Stimulated activated CD4-positive, alpha-beta T cell treated with anti-CD3 and anti-CD28 coated beads, Interleukin-15, amount 100 ng/mL, for 1 hour (primary cell): ENCODE results near the gene CPA1.

Experiments
- DNase-seq, 2 donors: peaks; one replicate each; pipeline ENCODE4 v3.0.0-alpha.2; 2020; ENCODE audit warnings: low read depth in 1 of 2, low spot score in 1 of 2

CPA1 gene

DNA sequence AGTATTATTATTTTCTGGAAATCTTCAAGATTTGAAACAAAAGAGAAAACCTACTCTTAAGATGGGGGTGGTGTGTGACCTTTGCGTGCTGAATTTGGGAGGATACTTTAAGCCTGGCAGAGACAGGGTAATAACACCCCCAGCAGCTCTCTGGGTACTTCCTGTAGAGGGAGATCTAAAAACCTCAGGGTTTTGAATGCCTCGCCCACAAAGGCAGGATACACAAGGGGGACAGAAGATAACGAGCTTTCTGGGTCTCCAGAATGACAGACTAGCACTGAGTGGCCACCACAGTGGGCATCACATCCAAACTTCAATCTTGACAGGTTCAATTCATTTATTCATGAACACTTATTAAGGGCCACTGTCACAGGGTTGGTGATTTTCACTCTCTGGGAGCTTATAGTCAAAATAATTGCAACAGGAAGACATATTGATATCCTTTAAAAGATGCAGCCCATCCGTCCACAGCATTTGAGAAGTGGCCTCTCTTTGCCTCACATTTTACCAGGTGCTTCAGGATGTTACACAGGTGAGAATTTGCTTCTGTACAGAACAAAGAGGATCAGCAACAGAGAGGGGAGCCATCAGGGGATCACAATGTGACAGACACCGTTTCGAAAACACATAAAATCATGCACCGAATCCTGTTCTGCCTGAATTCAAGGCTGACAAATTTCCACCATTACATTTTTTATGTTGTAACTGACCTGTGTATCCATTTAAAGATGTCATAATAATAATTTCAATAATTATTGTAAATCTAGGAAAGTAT lies 14.3 kb downstream of the CPA1 start:
- no peak for DNase-seq

GRCh38 chr7:130395421-130395820 lies 15.1 kb downstream of the CPA1 start:
- no peak for DNase-seq

GRCh38 chr7:130396109-130396508 lies 15.8 kb downstream of the CPA1 start:
- DNase-seq, result no peak

GRCh38 chr7:130397051-130397757 lies 16.9 kb downstream of the CPA1 start:
- DNase-seq, result no peak

DNA sequence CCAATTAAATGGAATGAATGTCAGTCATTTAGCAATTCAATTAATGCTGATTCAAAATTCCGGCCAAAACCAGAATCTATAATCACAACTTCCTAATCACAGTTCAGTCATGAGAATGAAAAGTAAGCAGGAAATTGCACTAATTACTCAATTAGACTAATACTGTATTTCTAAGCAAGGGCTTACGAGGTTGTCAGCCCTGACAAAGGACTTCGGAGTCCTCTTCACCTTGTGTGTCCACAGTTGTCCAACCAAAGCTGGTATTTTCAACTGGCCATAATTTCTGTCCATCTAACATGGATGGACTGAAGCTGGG lies 17.4 kb downstream of the CPA1 start:
- DNase-seq, result no peak

DNA sequence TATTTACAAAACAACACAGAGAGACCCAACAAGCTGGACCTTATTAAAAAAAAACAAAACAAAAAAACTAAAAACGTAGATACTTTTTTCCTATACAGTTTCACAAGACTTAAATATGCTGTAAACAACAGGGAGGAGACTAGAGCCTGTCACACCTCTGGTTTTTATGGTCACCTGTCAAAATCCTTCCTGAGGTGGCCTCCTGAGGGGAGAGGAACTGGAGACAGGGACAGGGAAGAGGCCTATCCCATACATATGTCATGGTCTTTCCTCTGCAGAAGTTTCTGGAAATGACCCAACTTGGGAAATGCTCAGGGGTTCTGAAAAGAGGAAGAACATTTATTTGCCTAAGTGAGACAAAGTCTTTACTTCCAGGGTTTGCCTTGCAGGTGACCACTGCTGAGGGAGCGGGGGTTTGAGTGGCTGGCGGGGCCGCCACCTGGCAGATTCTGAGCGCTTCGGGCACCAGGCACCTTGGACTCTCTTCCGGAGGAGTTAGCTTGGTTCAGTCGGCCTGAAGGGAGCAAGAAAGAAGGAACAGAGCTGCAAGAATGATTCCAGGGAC lies 18.3 kb downstream of the CPA1 start:
- no peak for DNase-seq

GRCh38 chr7:130400120-130400572 lies 19.9 kb downstream of the CPA1 start:
- no peak for DNase-seq

GRCh38 chr7:130401101-130401500 lies 20.8 kb downstream of the CPA1 start:
- no peak for DNase-seq

- DNase-seq, result no peak
These were observed 21.3 kb downstream of the CPA1 start for GRCh38 chr7:130401578-130401977.

GRCh38 chr7:130405003-130405402 lies 24.7 kb downstream of the CPA1 start:
- no peak for DNase-seq

- DNase-seq, result no peak
These were observed 28.9 kb downstream of the CPA1 start for GRCh38 chr7:130409067-130409711.

DNA sequence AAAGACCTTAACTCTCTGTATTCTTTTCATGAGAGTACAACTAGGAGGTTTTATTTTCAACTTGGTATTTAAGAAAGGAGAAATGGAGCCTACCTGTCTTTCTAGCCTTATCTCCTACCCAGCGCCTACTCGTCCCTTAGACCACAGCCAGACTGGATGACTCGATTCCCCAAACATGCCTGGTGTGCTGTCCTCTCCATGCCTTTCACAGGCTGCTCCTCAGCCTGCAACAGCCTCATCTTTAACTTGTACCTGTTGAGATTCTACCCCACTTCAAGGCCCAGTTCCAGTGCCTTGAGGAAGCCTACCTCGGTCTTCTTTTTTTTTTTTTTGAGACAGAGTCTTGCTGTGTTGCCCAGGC lies 29.4 kb downstream of the CPA1 start:
- no peak for DNase-seq

- DNase-seq, result no peak
These were observed 30.7 kb downstream of the CPA1 start for GRCh38 chr7:130410868-130411541.

DNA sequence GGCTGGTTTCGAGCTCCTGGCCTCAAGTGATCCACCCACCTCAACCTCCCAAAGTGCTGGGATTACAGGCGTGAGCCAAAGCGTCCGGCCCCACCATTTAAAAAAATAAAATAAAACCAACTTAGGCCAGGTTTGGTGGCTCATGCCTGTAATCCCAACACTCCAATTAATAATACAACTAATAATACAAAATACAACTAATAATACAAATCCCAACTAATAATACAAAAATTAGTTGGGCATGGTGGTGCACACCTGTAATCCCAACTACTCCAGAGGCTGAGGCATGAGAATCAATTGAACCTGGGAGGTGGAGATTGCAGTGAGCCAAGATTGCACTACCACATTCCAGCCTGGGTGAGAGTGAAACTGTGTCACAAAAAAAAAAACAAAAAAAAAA lies 32.9 kb downstream of the CPA1 start:
- no peak for DNase-seq

- no peak for DNase-seq
These were observed 34.7 kb downstream of the CPA1 start for GRCh38 chr7:130415006-130415405.

DNA sequence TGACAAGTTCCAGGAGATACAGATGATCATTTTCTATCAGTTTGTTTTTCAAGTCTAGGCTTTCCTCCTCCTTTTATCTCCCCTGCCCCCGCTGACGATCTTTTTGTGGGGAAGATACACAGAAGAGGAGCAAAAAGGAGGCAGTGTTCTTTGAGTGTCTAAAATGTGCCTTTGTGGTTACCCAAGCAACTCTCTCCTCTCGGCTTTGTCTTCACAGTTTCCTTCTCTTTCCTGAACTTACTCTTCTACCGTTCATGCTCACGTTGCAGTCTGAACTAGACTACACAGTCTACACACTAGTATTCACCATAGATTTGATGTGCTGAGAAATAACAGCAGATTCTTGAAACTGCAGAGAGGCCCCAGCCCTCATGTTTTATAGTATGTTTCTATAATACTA lies 36.9 kb downstream of the CPA1 start:
- no peak for DNase-seq

DNA sequence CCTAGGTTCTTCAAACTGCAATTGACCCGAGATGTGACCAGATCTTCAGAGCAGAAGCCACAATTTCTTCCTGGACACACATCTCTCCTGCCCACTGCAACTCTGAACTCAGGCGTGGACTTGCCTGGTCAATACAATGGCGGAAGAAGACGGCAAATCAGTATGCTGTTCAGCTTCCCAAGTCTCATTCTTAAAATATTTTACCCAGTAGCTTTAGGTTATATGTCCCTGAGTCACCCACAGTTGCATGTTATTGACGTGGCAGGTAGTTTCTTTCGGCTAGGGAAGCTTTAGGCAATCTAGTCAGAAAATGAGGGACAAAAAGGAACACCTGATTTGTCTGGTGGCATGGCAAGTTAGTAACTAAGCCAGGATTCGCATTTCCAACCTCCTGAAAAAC lies 38.0 kb downstream of the CPA1 start:
- DNase-seq, result no peak

- no peak for DNase-seq
These were observed 39.4 kb downstream of the CPA1 start for GRCh38 chr7:130419658-130420057.

DNA sequence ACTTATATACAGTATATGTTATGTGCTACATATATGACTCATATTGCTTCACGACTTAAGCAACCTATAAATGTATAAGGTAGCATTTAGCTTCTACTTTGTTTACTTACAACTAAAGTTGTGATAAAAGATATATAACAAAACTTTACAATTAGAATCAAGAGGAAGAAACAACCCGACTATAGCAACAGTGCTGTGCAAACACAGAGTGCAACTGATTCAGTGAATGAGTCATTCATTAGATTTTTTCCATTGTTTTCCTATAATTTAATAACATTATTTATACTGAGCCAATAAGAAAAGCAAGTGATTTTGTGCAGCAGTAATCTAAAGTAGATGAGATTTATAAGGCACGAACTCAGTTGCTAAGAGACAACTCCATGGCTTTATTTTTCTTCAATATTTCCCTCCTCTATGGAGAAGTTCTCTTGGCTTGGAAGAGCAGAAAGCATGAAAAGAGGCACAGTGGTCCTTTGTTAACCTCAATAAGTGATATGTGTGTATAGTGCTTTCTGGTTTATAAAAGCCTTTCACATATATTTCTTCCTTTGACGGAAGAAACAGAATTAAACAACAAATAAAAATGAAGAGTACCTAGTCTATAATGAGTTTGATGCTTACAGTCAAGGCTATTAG lies 40.8 kb downstream of the CPA1 start:
- DNase-seq, result no peak

- DNase-seq, result no peak
These were observed 41.4 kb downstream of the CPA1 start for GRCh38 chr7:130421684-130422083.

- no peak for DNase-seq
These were observed 43.3 kb downstream of the CPA1 start for GRCh38 chr7:130423501-130424037.
